A673 (cell line): ENCODE data around the gene ACIN1. TPM values are rescaled to one million over a fixed set of nuclear protein-coding genes. Genes with fewer than 3 reads are reported as not detected.

Experiments used
- BruUV-seq: library from RNA; stranded (reverse); fragments of 400-500 nt; replicated peaks from 2 replicates; lab custom pipeline; 2021; lab: Mats Ljungman, UMichigan
- CTCF ChIA-PET: fragments of 300-600 bp; sonication (Branson Sonifier 250); formaldehyde crosslinking; loops from one replicate; lab custom pipeline; 2022; ENCODE audit warnings: antibody characterized with exemption; lab: Charles Lee
- POLR2A ChIA-PET: fragments of 300-600 bp; sonication (Branson Sonifier 250); formaldehyde crosslinking; loops from one replicate; lab custom pipeline; 2022; ENCODE audit warnings: antibody characterized with exemption; ENCODE audit not compliant: low non-redundant PET; lab: Charles Lee
- DNase-seq: peaks from one replicate; pipeline ENCODE4 v3.0.0-alpha.2; 2015; ENCODE audit warnings: low spot score
- H3K27ac ChIP-seq: fragments of 200-600 bp; sonication (generic); 2 replicates; pipeline ENCODE4 v1.5.1; 2016; ENCODE audit warnings: mixed run types, low read depth, mild to moderate bottlenecking, mixed read lengths, antibody characterized with exemption, low read length; ENCODE audit not compliant: poor library complexity, severe bottlenecking
- H3K27me3 ChIP-seq: fragments of 200-600 bp; sonication (generic); replicated peaks from 2 replicates; pipeline ENCODE4 v1.6.1; 2017; ENCODE audit warnings: mixed run types, low read depth, mild to moderate bottlenecking, mixed read lengths, antibody characterized with exemption, low read length; ENCODE audit not compliant: insufficient read depth, poor library complexity
- H3K36me3 ChIP-seq: fragments of 200-600 bp; sonication (generic); 2 replicates; pipeline ENCODE4 v1.6.1; 2016; ENCODE audit warnings: mixed run types, mild to moderate bottlenecking, mixed read lengths, antibody characterized with exemption, low read length; ENCODE audit not compliant: insufficient read depth, poor library complexity, severe bottlenecking
- H3K4me1 ChIP-seq: fragments of 200-600 bp; sonication (generic); 2 replicates; pipeline ENCODE4 v1.6.1; 2017; ENCODE audit warnings: mixed run types, mild to moderate bottlenecking, mixed read lengths, antibody characterized with exemption, low read length; ENCODE audit not compliant: insufficient read depth, poor library complexity, severe bottlenecking
- H3K4me3 ChIP-seq: fragments of 200-600 bp; sonication (generic); 2 replicates; pipeline ENCODE4 v1.5.1; 2016; ENCODE audit warnings: low read depth, mixed run types, mild to moderate bottlenecking, mixed read lengths, low read length; ENCODE audit not compliant: poor library complexity, severe bottlenecking
- H3K9me3 ChIP-seq: fragments of 200-600 bp; sonication (generic); 2 replicates; pipeline ENCODE4 v1.6.1; 2016; ENCODE audit warnings: mixed run types, low read depth, mild to moderate bottlenecking, mixed read lengths, antibody characterized with exemption, low read length; ENCODE audit not compliant: poor library complexity, severe bottlenecking
- CTCF ChIP-seq: fragments of 300-800, 200-600 bp; sonication (generic); conservative IDR thresholded peaks from 2 replicates; pipeline ENCODE4 v1.5.1; 2017; ENCODE audit warnings: low read depth, mild to moderate bottlenecking, antibody characterized with exemption, low read length, moderate library complexity, mixed read lengths
- EZH2 ChIP-seq: fragments of 200-600 bp; sonication (generic); IDR thresholded peaks from 2 replicates; pipeline ENCODE4 v1.6.1; 2017; ENCODE audit warnings: borderline replicate concordance, low read depth, mild to moderate bottlenecking, mixed read lengths, antibody characterized with exemption, low read length; ENCODE audit not compliant: poor library complexity, severe bottlenecking
- intact Hi-C: fragments of 100-400 bp; cut with micrococcal nuclease; formaldehyde crosslinking; loops from one replicate; pipeline ENCODE4 v1.10.0; 2022; ENCODE audit not compliant: unreplicated experiment
- total RNA-seq: library from RNA; stranded (reverse); gene quantifications from 2 replicates; pipeline ENCODE4 v1.2.3, GENCODE V29; 2021

ACIN1 gene
- total RNA-seq, 1 experiment from 2014 or later, result 339 TPM

DNA sequence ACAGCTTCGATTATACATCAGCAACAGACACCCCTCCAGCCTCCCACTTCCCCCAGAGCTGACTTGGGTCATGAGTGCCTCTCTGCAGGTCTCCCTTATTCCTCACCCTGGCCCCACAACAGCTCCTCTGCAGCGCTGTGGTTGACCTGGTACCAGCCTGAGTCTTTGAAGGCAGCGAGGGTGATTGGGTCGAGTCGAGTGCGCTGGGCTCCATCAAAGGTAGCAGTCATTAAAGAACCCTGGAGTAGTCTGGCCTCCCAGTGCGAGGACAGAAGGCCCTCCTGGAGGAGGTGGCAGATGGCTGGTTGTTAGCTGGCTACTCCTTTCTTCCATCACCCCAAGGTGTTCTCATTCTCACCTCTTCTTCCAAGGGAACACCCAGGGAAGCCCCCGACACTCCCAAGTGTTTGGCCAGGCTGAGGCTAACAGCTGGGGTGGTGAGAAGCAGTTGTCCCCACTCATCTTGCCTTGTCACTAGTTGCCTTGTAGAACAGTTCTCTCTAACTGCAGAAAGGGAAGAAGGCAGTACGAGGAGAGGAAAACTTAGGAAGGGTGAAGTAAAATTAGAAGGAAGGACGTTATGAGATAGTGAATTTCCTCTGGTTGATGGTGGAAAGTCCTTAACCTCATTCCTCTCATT lies 7.2 kb upstream of the ACIN1 start:
- Histone ChIP-seq H3K27me3 (no peaks in the 10 kb centered on the region), H3K36me3 (peaks cover 17% of the 10 kb centered on the region), H3K27ac (no peak overlapping the region), H3K4me1 (peaks cover 16% of the 10 kb centered on the region), H3K9me3 (no peaks in the 10 kb centered on the region), H3K4me3 (no peak overlapping the region)
- intact Hi-C loops, result no loop called here
- no peak for TF ChIP-seq CTCF
- no peak for TF ChIP-seq EZH2
- DNase-seq, result no peak
- BruUV-seq, result no TSS peak
- POLR2A ChIA-PET, result no interaction called here
- CTCF ChIA-PET, result no interaction called here

GRCh38 chr14:23101213-23101970 lies 6.5 kb upstream of the ACIN1 start:
- peak; percentile 25 for DNase-seq
- BruUV-seq, result no TSS peak
- Histone ChIP-seq H3K27ac (no peak overlapping the region), H3K27me3 (no peaks in the 10 kb centered on the region), H3K9me3 (no peaks in the 10 kb centered on the region), H3K4me3 (no peak overlapping the region), H3K4me1 (peaks cover 22% of the 10 kb centered on the region), H3K36me3 (peaks cover 17% of the 10 kb centered on the region)
- intact Hi-C loops, result no loop called here
- ChIA-PET CTCF (interaction anchor here (0.8 kb wide), 1 partner anchor 19 kb away, joined by 3 read pairs; no protein-coding TSS in a partner anchor), POLR2A (no interaction called here)
- TF ChIP-seq CTCF (no peak), EZH2 (no peak)

DNA sequence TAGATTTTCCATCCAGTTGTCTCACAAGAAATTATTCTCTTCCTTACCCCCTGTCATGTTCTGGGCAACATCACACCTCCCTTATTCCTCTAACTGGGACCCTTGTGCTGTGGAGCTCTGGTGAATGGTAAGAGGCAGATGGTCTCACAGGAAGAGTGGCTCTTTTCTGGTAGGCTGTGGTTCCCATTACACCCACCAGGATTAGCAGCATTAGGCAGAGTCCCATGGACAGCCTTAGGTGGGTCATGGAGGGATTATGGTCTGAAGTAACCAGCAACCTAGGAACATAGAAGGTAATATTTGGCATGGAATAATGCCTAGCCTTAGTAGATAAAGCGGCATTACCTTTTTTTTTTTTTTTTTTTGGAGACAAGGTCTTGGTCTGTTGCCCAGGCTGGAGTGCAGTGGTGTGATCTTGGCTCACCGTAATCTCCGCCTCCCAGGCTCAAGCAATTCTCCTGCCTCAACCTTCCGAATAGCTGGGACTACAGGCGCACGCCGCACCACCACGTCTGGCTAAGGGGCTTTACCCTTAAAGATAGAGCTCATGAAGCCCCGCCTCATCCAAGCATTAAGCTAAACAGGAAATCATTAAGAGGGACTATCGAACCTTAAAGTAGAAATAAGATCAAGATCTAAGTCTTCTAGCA lies 4.4 kb upstream of the ACIN1 start:
- H3K4me1 ChIP-seq, result peaks cover 22% of the 10 kb centered on the region
- no peaks in the 10 kb centered on the region for H3K9me3 ChIP-seq
- no peaks in the 10 kb centered on the region for H3K27me3 ChIP-seq
- H3K4me3 ChIP-seq, result no peak overlapping the region
- H3K36me3 ChIP-seq, result peaks cover 17% of the 10 kb centered on the region
- TF ChIP-seq EZH2 (no peak), CTCF (no peak)
- POLR2A ChIA-PET, result no interaction called here
- CTCF ChIA-PET, result interaction anchor here (0.7 to 1.5 kb wide), 4 partner anchors 10 to 30 kb away, joined by 3 to 5 read pairs (median 4); no protein-coding TSS in a partner anchor
- no TSS peak for BruUV-seq
- H3K27ac ChIP-seq, result no peak overlapping the region
- intact Hi-C loops, result no loop called here
- no peak for DNase-seq
